Skeletal muscle tissue (tissue), 4 donors: ENCODE results near the gene PLXNC1. TPM values are rescaled to one million over a fixed set of nuclear protein-coding genes. Genes with fewer than 3 reads are reported as not detected.

Source experiments
- H3K27ac ChIP-seq: one replicate; pipeline ENCODE4 v1.7.0; 2013; ENCODE audit warnings: mild to moderate bottlenecking, low read depth, low read length, inconsistent platforms
- H3K27me3 ChIP-seq, 3 donors: one replicate each; pipeline ENCODE4 v1.7.0; 2013; ENCODE audit warnings: low read length in 3 of 3; ENCODE audit not compliant: control insufficient read depth in 3 of 3, insufficient read depth in 3 of 3
- H3K36me3 ChIP-seq, 3 donors: one replicate each; pipeline ENCODE4 v1.7.0; 2013; ENCODE audit warnings: low read length in 3 of 3; ENCODE audit not compliant: control insufficient read depth in 3 of 3, insufficient read depth in 3 of 3
- H3K4me1 ChIP-seq, 3 donors: one replicate each; pipeline ENCODE4 v1.7.0; 2013; ENCODE audit warnings: low read length in 3 of 3, mild to moderate bottlenecking in 3 of 3; ENCODE audit not compliant: control insufficient read depth in 3 of 3, insufficient read depth in 3 of 3
- H3K4me3 ChIP-seq, 3 donors: one replicate each; pipeline ENCODE4 v1.7.0; 2013; ENCODE audit warnings: low read length in 3 of 3
- H3K9ac ChIP-seq, 3 donors: one replicate each; pipeline ENCODE4 v1.7.0; 2013; ENCODE audit warnings: low read length in 3 of 3, mild to moderate bottlenecking in 3 of 3, moderate library complexity in 2 of 3, low read depth in 1 of 3
- H3K9me3 ChIP-seq, 3 donors: one replicate each; pipeline ENCODE4 v1.7.0; 2013; ENCODE audit warnings: low read length in 3 of 3; ENCODE audit not compliant: control insufficient read depth in 3 of 3
- total RNA-seq: library from RNA; depleted of rRNA; stranded (reverse); fragments of >200 nt; gene quantifications from one replicate; pipeline ENCODE4 v1.2.3, GENCODE V29; 2014
- donor health status: Osteomylitis.

Gene PLXNC1
- total RNA-seq, 1 donor from 2014 or later = 17.2 TPM

DNA sequence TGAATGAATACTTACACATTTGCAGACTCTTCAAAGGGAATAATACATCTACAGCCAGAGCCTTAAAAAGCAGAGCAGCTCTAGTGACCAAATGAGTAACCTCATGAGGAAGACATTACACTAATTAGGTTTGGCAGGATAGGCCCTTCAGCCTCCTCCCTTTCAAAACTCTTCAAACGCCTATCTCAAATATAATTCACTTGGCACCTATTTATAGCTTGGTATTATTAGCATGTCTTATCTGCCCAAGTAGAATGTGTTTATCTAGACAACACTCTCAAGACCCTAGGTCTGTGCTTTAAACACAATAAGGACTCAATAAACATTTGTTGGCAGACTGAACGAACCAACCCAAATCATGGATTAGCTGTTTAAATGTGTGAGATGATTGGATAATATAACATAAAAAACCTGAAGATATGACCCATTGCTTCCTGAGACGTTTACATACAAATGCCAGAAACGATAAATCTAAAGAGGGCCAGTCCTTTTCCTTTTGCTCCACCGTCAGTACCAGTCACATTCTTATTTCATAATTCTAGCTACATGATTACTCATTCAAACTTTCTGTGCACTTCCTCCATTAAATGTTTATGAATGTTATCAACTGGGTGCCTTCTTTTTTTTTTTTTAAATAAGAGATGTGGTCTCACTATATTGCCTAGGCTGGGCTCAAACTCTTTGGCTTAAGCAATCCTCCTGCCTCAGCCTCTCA is 188.0 kb downstream of the PLXNC1 start:
- Histone ChIP-seq H3K36me3 (peaks cover 0 to 5% (median 4%) of the 10 kb centered on the region in 3 donors), H3K27me3 (no peaks in the 10 kb centered on the region), H3K9me3 (no peaks in the 10 kb centered on the region), H3K27ac (no peak overlapping the region), H3K4me3 (no peak overlapping the region), H3K4me1 (no peaks in the 10 kb centered on the region), H3K9ac (no peak overlapping the region)

GRCh38 chr12:94338006-94338794 is 189.8 kb downstream of the PLXNC1 start:
- Histone ChIP-seq H3K9ac (no peak overlapping the region), H3K4me1 (no peaks in the 10 kb centered on the region), H3K27ac (no peak overlapping the region), H3K4me3 (no peak overlapping the region), H3K36me3 (no peaks in the 10 kb centered on the region), H3K27me3 (no peaks in the 10 kb centered on the region), H3K9me3 (no peaks in the 10 kb centered on the region)

DNA sequence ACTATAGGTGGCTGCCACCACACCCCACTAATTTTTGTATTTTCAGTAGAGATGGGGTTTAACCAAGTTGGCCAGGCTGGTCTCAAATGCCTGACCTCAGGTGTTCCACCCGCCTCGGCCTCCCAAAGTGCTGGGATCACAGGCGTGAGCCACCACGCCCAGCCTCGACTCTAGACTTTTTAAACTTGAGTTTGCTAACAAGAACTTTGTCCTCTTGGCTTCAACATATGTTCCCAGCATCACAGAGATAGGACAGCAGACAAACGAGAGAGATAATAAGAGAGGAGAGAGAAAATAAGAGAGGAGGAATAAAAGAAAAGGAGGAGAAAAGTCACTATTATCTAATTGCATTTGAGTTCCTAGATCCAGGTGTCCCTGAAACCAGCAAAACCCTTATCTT is 192.2 kb downstream of the PLXNC1 start:
- Histone ChIP-seq H3K9me3 (no peaks in the 10 kb centered on the region), H3K4me3 (no peak overlapping the region), H3K27me3 (no peaks in the 10 kb centered on the region), H3K36me3 (peaks cover 0 to 5% (median 3%) of the 10 kb centered on the region in 3 donors), H3K9ac (no peak overlapping the region), H3K27ac (no peak overlapping the region), H3K4me1 (no peaks in the 10 kb centered on the region)

GRCh38 chr12:94353130-94353529 is 204.8 kb downstream of the PLXNC1 start:
- Histone ChIP-seq H3K36me3 (peaks cover 4 to 7% (median 5%) of the 10 kb centered on the region in 3 donors), H3K9ac (no peak overlapping the region), H3K4me3 (no peak overlapping the region)

More at GRCh38 chr12:94353130-94353529, 204.8 kb downstream of the PLXNC1 start:
- H3K27me3 ChIP-seq = no peaks in the 10 kb centered on the region
- H3K27ac ChIP-seq = no peak overlapping the region
- H3K4me1 ChIP-seq = no peaks in the 10 kb centered on the region
- H3K9me3 ChIP-seq = peaks cover 7 to 14% (median 8%) of the 10 kb centered on the region in 3 donors
